ENCODE results near the gene CYB5R3.

Gene CYB5R3

DNA sequence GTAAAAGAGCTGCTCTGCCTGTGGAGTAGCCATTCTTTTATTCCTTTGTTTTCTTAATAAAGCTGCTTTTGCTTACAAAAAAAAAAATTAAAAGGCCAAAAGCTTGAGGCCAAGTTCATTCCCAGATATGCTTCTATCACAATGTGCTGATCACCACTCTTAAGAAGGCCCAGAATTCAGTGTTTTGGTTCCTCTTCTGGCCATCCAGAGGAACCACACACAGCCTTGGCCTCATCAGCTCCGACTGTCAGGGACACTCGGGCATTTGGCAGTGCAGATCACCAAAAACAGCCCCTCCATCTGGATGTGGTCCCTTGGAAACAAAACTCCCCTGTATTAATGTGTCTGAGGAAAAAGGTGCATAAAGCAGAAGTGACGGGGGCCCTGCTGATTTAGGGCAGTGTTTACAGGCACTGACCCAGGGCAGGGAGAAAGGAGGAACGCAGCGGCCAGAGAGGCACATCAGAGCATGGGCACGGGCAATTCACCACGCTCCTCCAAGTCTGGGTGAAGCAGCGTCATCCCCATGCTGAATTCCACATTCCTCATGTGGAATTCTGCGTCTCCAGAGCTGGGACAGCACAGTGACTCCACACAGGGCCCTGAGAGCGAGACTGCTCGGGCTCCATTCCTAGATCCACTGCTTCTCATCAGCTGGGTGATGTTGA lies 52.2 kb downstream of the CYB5R3 start:
- H3K4me3 ChIP-seq (ENCODE audit: low read depth, low read length): no peak overlapping the region
- DNase-seq (ENCODE audit: low read depth): no peak
- TF ChIP-seq, protein P1, sequence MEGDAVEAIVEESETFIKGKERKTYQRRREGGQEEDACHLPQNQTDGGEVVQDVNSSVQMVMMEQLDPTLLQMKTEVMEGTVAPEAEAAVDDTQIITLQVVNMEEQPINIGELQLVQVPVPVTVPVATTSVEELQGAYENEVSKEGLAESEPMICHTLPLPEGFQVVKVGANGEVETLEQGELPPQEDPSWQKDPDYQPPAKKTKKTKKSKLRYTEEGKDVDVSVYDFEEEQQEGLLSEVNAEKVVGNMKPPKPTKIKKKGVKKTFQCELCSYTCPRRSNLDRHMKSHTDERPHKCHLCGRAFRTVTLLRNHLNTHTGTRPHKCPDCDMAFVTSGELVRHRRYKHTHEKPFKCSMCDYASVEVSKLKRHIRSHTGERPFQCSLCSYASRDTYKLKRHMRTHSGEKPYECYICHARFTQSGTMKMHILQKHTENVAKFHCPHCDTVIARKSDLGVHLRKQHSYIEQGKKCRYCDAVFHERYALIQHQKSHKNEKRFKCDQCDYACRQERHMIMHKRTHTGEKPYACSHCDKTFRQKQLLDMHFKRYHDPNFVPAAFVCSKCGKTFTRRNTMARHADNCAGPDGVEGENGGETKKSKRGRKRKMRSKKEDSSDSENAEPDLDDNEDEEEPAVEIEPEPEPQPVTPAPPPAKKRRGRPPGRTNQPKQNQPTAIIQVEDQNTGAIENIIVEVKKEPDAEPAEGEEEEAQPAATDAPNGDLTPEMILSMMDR (IDR thresholded peaks at IDR 0.05; ENCODE audit: low read depth, low read length, missing control alignments): no peak

DNA sequence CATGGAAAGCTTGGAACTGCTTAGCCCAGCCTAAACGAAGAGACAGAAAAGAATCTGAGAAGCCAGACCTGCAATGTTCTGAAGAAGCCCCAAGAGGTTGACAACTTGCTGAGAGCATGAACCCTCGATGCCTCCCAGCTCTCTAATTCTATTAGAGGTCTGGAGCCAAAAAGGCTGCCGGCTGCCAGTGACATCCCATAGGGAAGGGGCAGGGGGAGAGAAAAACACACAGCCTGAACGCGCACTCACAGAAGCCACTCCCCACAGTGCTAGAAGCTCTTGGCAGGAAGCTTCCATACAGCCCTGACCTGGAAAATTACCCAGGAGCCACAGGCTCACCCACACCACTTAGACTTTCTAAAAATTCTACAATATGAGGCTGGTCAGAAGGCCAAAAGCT lies 52.9 kb downstream of the CYB5R3 start:
- TF ChIP-seq, protein P1 (IDR thresholded peaks at IDR 0.05; ENCODE audit: low read depth, low read length, missing control alignments): no peak
- no peak overlapping the region for H3K4me3 ChIP-seq (ENCODE audit: low read depth, low read length)
- no peak for DNase-seq (ENCODE audit: low read depth)

- TF ChIP-seq, protein P1 (IDR thresholded peaks at IDR 0.05; ENCODE audit: low read depth, low read length, missing control alignments): no peak
- H3K4me3 ChIP-seq (ENCODE audit: low read depth, low read length): no peak overlapping the region
- no peak for DNase-seq (ENCODE audit: low read depth)
Measured at GRCh38 chr22:42595434-42595833, 53.8 kb downstream of the CYB5R3 start.

- TF ChIP-seq, protein P1 (IDR thresholded peaks at IDR 0.05; ENCODE audit: low read depth, low read length, missing control alignments): no peak
- H3K4me3 ChIP-seq (ENCODE audit: low read depth, low read length): no peak overlapping the region
- no peak for DNase-seq (ENCODE audit: low read depth)
Measured at GRCh38 chr22:42591987-42592386, 57.2 kb downstream of the CYB5R3 start.

DNA sequence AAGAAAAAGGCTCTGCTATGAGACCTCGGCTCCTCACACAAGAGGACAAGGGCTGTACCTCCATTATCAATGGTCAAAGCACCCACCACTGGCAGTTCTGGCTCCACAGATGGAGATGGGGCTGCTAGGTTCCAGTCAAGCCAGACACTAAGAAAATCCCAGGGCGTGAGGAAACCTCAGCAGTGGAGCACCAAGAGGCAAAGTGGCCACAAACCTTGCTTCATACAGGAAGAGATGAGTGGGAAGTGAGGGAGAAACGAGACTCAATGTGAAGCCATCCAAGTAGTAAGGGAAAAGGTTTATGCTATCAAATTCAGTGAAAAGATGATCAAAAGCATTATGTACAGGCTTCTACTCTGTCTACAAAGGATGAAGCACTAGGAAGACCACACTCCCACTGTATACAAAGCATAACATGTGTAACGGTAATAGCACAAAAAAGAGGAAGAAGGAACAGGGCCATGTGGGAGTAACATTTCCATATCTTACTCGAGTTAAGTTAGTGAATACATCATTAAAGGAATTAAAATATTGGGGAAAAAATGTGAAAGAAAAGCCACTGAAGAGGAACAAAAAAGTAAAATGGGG lies 61.5 kb downstream of the CYB5R3 start:
- no peak overlapping the region for H3K4me3 ChIP-seq (ENCODE audit: low read depth, low read length)
- TF ChIP-seq, protein P1 (IDR thresholded peaks at IDR 0.05; ENCODE audit: low read depth, low read length, missing control alignments): no peak
- DNase-seq (ENCODE audit: low read depth): no peak

DNA sequence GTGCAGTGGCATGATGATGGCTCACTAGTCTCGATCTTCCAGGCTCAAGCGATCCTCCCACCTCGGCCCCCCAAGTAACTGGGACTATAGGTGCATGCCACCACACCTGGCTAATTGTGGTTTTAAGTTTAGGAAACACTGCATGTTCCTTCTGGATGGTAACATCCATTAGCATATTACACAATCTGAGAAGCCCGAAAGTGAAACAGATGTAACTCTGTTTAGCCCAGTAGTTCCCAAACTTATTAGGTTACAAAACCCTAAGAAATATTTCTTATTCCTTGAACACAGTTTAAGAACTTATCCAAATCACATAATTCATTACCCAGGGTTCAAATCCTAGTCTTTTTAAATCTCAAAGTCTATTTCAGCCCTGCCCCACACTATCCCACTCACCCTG lies 62.8 kb downstream of the CYB5R3 start:
- no peak overlapping the region for H3K4me3 ChIP-seq (ENCODE audit: low read depth, low read length)
- TF ChIP-seq, protein P1 (IDR thresholded peaks at IDR 0.05; ENCODE audit: low read depth, low read length, missing control alignments): no peak
- DNase-seq (ENCODE audit: low read depth): no peak

- no peak overlapping the region for H3K4me3 ChIP-seq (ENCODE audit: low read depth, low read length)
- no peak for DNase-seq (ENCODE audit: low read depth)
- TF ChIP-seq, protein P1 (IDR thresholded peaks at IDR 0.05; ENCODE audit: low read depth, low read length, missing control alignments): no peak
Measured at GRCh38 chr22:42585096-42585495, 64.1 kb downstream of the CYB5R3 start.
